ENCODE measurements around the gene KIF5B. TPM values are rescaled to one million over a fixed set of nuclear protein-coding genes. Genes with fewer than 3 reads are reported as not detected.

KIF5B gene
- total and polyA plus RNA-seq, 12 donors, result 30.1 to 205 (median 155) TPM

DNA sequence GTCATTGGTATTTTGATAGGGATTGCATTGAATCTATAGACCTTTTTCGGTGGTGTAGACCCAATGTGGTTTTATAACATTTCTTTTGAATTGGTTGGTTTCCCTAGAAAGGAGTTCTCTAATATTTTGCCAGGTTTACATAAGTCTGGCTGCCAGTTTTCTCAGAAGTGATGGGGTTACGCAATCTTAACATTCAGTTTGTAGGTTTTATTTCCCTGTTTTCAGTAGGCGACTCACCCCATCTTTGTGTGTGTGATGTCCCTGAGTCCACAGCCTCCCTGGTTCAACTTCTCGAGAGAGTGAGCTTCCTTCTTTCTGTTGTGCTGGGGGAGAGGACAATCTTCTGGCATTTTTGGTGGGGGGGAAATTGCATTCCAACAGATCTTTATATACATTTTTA is 9.6 kb upstream of the KIF5B start:
- TF ChIP-seq, protein P1, sequence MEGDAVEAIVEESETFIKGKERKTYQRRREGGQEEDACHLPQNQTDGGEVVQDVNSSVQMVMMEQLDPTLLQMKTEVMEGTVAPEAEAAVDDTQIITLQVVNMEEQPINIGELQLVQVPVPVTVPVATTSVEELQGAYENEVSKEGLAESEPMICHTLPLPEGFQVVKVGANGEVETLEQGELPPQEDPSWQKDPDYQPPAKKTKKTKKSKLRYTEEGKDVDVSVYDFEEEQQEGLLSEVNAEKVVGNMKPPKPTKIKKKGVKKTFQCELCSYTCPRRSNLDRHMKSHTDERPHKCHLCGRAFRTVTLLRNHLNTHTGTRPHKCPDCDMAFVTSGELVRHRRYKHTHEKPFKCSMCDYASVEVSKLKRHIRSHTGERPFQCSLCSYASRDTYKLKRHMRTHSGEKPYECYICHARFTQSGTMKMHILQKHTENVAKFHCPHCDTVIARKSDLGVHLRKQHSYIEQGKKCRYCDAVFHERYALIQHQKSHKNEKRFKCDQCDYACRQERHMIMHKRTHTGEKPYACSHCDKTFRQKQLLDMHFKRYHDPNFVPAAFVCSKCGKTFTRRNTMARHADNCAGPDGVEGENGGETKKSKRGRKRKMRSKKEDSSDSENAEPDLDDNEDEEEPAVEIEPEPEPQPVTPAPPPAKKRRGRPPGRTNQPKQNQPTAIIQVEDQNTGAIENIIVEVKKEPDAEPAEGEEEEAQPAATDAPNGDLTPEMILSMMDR (IDR thresholded peaks at IDR 0.05), result no peak
- WGBS, 2 donors, result 88% methylated on average over 4 of the region's 4 CpGs

DNA sequence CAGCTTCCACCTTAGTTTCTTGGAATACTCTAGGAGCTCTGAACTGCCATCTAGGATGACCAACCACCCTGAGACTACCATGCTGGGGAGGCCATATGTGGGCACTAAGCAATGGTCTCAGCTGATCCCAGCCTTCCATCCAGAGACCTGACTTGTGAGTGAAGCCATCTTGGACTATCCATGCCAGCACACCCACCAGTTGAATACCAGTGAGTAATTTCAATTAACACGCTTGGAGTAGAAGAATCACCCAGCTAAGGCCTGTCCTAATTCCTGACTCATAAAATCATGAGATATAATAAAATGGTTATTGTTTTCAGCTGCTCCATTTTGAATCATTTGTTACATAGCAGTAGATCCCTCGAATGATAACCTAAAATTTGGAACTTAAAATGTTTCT is 5.2 kb upstream of the KIF5B start:
- intact Hi-C loops (cut with DNase I), result no loop called here
- TF ChIP-seq, protein P1 (IDR thresholded peaks at IDR 0.05), result no peak

More for the DNA sequence above, 9.6 kb upstream of the KIF5B start:
- peaks cover 0 to 5% (median 0%) of the 10 kb centered on the region in 11 donors for H3K9me3 ChIP-seq
- no peak for ATAC-seq
- DNase-seq, result no peak
- H3K27me3 ChIP-seq, result no peaks in the 10 kb centered on the region
- peaks cover 0 to 9% (median 0%) of the 10 kb centered on the region in 9 donors for H3K4me1 ChIP-seq
- intact Hi-C loops (cut with DNase I), result loop anchor here in 1 of 10 donors (5.0 kb wide), 1 partner anchor 76 kb away; no protein-coding TSS in a partner anchor
- no peak overlapping the region for H3K27ac ChIP-seq
- no peak overlapping the region for H3K4me3 ChIP-seq
- no peaks in the 10 kb centered on the region for H3K36me3 ChIP-seq

DNA sequence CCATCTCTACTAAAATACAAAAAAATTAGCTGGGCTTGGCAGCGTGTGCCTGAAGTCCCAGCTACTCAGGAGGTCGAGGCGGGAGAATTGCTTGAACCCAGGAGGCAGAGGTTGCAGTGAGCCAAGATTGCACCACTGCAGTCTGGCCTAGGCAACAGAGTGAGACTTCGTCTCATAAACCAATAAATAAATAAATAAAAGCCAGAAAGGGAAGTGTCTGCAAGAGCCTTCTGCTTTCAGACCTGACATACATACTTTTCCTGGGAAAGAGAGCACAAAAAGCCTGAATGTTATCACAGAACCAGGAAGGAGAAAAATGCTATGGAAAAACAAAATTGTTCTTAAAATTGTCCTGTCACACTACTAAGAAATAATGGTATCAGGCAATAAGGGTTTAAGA is 4.1 kb upstream of the KIF5B start:
- H3K9me3 ChIP-seq, result peaks cover 0 to 1% (median 0%) of the 10 kb centered on the region in 11 donors
- intact Hi-C loops (cut with DNase I), result no loop called here
- 81 to 86% methylated on average over 4 of the region's 4 CpGs for whole genome bisulfite sequencing, 2 donors
- DNase-seq, result no peak
- TF ChIP-seq, protein P1 (IDR thresholded peaks at IDR 0.05), result no peak
- no peaks in the 10 kb centered on the region for H3K36me3 ChIP-seq
- no peak overlapping the region for H3K4me3 ChIP-seq
- no peak overlapping the region for H3K27ac ChIP-seq
- no peak for ATAC-seq
- H3K4me1 ChIP-seq, result peaks cover 0 to 9% (median 6%) of the 10 kb centered on the region in 9 donors
- no peaks in the 10 kb centered on the region for H3K27me3 ChIP-seq

More for the DNA sequence above, 5.2 kb upstream of the KIF5B start:
- Histone ChIP-seq H3K9me3 (peaks cover 0 to 5% (median 0%) of the 10 kb centered on the region in 11 donors), H3K4me1 (peaks cover 0 to 17% (median 6%) of the 10 kb centered on the region in 9 donors), H3K36me3 (no peaks in the 10 kb centered on the region), H3K4me3 (no peak overlapping the region), H3K27me3 (no peaks in the 10 kb centered on the region), H3K27ac (no peak overlapping the region)
- no peak for DNase-seq
- WGBS, 2 donors, result 92 to 94% methylated on average over 2 of the region's 2 CpGs
- ATAC-seq, result no peak

DNA sequence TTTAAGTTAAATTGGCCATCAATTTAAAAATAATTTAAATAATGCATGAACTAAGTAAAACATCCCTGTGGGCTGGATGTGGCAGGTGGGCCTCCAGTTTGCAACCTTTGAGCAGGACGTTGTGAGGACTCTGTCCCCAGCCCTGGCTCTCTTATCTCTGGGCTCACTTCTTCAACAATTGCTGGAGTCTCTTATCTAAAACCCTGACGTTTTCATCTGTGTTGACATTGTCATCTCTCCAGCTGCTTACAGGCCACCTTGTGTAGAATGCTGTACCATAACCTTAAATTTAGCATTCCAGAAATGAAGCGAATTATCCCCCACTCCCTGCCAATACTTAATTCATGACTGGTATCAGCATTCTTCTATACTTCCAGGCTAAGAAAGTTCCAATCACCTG is 3.2 kb upstream of the KIF5B start:
- H3K27ac ChIP-seq, result no peak overlapping the region
- no peak overlapping the region for H3K4me3 ChIP-seq
- intact Hi-C loops (cut with DNase I), result loop anchor here in 7 of 10 donors (5.0 to 10.0 kb wide), 6 partner anchors 83 to 315 kb away; partner anchors contain the start of gene EPC1 (in 1 of the 7)
- 49 to 66% methylated on average over 3 of the region's 3 CpGs for WGBS, 2 donors
- TF ChIP-seq, protein P1 (IDR thresholded peaks at IDR 0.05), result no peak
- no peaks in the 10 kb centered on the region for H3K9me3 ChIP-seq
- H3K27me3 ChIP-seq, result no peaks in the 10 kb centered on the region
- ATAC-seq (no peak), DNase-seq (no peak)
- H3K4me1 ChIP-seq, result peaks cover 0 to 15% (median 7%) of the 10 kb centered on the region in 9 donors
- no peaks in the 10 kb centered on the region for H3K36me3 ChIP-seq
